Gastrocnemius medialis (tissue), 4 donors: Measurements from ENCODE around the gene TUBA3C.

Source experiments
- POLR2A ChIP-seq, 2 donors: fragments of 450-650 bp; IDR thresholded peaks; one replicate each; pipeline ENCODE4 v1.6.1; 2017; ENCODE audit warnings: antibody characterized with exemption in 2 of 2, mild to moderate bottlenecking in 2 of 2, moderate library complexity in 2 of 2
- TF ChIP-seq, protein P1 (sequence below), 5 experiments: fragments of 450-650 bp in 3 of 5; fragments of 200-600 bp in 2 of 5; sonication (generic) in 2 of 5; IDR thresholded peaks in 4 of 5; conservative IDR thresholded peaks in 1 of 5; 1 replicate in 4 of 5; 2 replicates in 1 of 5; pipeline ENCODE4 v1.5.1; 2016 to 2019; ENCODE audit warnings: antibody characterized with exemption in 5 of 5, mild to moderate bottlenecking in 3 of 5, moderate library complexity in 3 of 5

DNA sequence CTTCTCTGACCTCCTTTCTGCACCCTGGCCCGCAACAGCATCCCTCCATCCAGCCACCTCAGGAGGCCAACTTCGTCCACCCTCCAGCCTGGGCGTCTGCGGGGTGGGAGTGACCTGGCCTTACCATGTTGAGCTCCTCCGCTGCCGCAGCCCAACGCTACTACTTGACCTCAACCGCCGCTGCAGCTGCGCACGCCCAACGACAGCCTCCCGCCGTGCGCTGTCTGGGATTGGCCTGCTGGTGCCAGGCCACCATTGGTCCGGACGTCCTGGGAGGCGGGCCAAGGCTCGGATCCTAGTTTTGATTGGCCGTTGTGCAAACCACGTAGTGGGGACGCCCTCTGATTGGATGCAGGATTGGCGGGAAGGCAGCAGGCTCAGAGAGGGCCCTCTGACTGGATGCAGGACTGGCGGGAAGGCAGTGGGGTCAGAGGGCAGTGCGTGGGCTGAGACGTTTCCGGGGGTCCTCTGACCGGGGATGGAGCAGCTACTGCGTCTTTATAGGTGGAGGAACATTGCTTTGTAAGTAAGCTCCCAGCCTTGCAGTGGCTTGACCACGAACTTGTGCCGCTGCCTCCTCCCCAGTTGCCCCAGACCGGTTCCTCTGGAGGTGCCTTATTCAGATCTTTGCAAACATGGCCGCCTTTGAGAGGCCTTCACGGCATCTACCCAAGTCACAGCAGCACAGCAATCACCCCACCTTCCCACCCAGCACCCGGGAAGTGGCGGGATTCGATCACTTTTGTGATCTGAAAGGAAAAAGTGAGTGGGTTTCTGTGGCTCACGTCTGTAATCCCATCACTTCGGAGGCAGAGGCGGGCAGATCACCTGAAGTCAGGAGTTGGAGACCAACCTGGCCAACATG is at the start of gene TUBA3C:
- TF ChIP-seq, protein P1, sequence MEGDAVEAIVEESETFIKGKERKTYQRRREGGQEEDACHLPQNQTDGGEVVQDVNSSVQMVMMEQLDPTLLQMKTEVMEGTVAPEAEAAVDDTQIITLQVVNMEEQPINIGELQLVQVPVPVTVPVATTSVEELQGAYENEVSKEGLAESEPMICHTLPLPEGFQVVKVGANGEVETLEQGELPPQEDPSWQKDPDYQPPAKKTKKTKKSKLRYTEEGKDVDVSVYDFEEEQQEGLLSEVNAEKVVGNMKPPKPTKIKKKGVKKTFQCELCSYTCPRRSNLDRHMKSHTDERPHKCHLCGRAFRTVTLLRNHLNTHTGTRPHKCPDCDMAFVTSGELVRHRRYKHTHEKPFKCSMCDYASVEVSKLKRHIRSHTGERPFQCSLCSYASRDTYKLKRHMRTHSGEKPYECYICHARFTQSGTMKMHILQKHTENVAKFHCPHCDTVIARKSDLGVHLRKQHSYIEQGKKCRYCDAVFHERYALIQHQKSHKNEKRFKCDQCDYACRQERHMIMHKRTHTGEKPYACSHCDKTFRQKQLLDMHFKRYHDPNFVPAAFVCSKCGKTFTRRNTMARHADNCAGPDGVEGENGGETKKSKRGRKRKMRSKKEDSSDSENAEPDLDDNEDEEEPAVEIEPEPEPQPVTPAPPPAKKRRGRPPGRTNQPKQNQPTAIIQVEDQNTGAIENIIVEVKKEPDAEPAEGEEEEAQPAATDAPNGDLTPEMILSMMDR (IDR thresholded peaks at IDR 0.05 in 4 of 5, conservative IDR thresholded peaks at IDR 0.05 in 1 of 5) = no peak
- TF ChIP-seq POLR2A (IDR thresholded peaks at IDR 0.05) = no peak
